Measurements from ENCODE around the gene SLC16A5. TPM values are rescaled to one million over a fixed set of nuclear protein-coding genes. Genes with fewer than 3 reads are reported as not detected.

Gene SLC16A5
- polyA plus RNA-seq, 1 donor from 2014 or later, result not detected

- Histone ChIP-seq H4K20me1 (ENCODE audit: insufficient read depth) (peaks cover 11% of the 10 kb centered on the region), H3K9ac (ENCODE audit: low read length) (peak overlapping the region; percentile 78), H3K9me2 (ENCODE audit: insufficient read depth, low read length) (no peaks in the 10 kb centered on the region), H3K4me2 (ENCODE audit: low read length) (peak overlapping the region; percentile 78), H3F3A (ENCODE audit: insufficient read depth, low read length, poor library complexity, severe bottlenecking) (no peaks in the 10 kb centered on the region), H3K27ac (ENCODE audit: low read length) (peak overlapping the region; percentile 74), H3K79me2 (replicated peaks; ENCODE audit: insufficient read depth, low read length) (no peaks in the 10 kb centered on the region), H2AFZ (ENCODE audit: low read depth, low read length) (peak overlapping the region; percentile 27), H3K27me3 (ENCODE audit: insufficient read depth, low read depth, low read length) (no peaks in the 10 kb centered on the region), H3K36me3 (ENCODE audit: insufficient read depth, low read length) (no peaks in the 10 kb centered on the region), H3K9me3 (ENCODE audit: low read length) (no peaks in the 10 kb centered on the region), H3K4me3 (ENCODE audit: low read length) (peak overlapping the region; percentile 86)
- TF ChIP-seq RAD21 (conservative IDR thresholded peaks at IDR 0.05), result peak; percentile 33
- TF ChIP-seq EP300 (conservative IDR thresholded peaks at IDR 0.05; ENCODE audit: poor library complexity, severe bottlenecking), result no peak
- TF ChIP-seq POLR2AphosphoS5 (IDR thresholded peaks at IDR 0.05), result no peak
- no peak for TF ChIP-seq MXI1 (conservative IDR thresholded peaks at IDR 0.05; ENCODE audit: poor library complexity, severe bottlenecking)
- TF ChIP-seq CTCF (IDR thresholded peaks at IDR 0.05; ENCODE audit: poor library complexity, severe bottlenecking), result peak; percentile 68
- peak; percentile 63 for TF ChIP-seq SMC3 (conservative IDR thresholded peaks at IDR 0.05; ENCODE audit: poor library complexity)
- TF ChIP-seq REST (IDR thresholded peaks at IDR 0.05; ENCODE audit: borderline replicate concordance), result no peak
- TF ChIP-seq EZH2 (IDR thresholded peaks at IDR 0.05; ENCODE audit: borderline replicate concordance, insufficient read depth, low read length, poor library complexity, severe bottlenecking), result no peak
Measured at GRCh38 chr17:75130632-75131277, 43.0 kb downstream of the SLC16A5 start.

GRCh38 chr17:75131278-75132017 is 43.7 kb downstream of the SLC16A5 start, which contains the start of gene NT5C:
Gene NT5C (minus strand): TSS chr17:75131742. CDS start chr17:75131707, 35 bp downstream.
- peak within 1 kb of the TSS; percentile 74 for H3K27ac ChIP-seq (ENCODE audit: low read length)
- peak within 1 kb of the TSS; percentile 27 for H2AFZ ChIP-seq (ENCODE audit: low read depth, low read length)
- no peaks in the 10 kb centered on the region for H3K9me3 ChIP-seq (ENCODE audit: low read length)
- peak within 1 kb of the TSS; percentile 78 for H3K9ac ChIP-seq (ENCODE audit: low read length)
- no peaks in the 10 kb centered on the region for H3K9me2 ChIP-seq (ENCODE audit: insufficient read depth, low read length)
- peaks cover 18% of the 10 kb centered on the region for H4K20me1 ChIP-seq (ENCODE audit: insufficient read depth)
- H3K36me3 ChIP-seq (ENCODE audit: insufficient read depth, low read length), result no peaks in the 10 kb centered on the region
- H3K4me3 ChIP-seq (ENCODE audit: low read length), result peak within 1 kb of the TSS; percentile 86
- H3K79me2 ChIP-seq (replicated peaks; ENCODE audit: insufficient read depth, low read length), result no peaks in the 10 kb centered on the region
- no peaks in the 10 kb centered on the region for H3K27me3 ChIP-seq (ENCODE audit: insufficient read depth, low read depth, low read length)
- TF ChIP-seq EZH2 (IDR thresholded peaks at IDR 0.05; ENCODE audit: borderline replicate concordance, insufficient read depth, low read length, poor library complexity, severe bottlenecking) (no peak), REST (IDR thresholded peaks at IDR 0.05; ENCODE audit: borderline replicate concordance) (peak; percentile 53), RAD21 (conservative IDR thresholded peaks at IDR 0.05) (peak; percentile 51), TAF1 (IDR thresholded peaks at IDR 0.05; ENCODE audit: low read depth) (no peak), POLR2AphosphoS5 (IDR thresholded peaks at IDR 0.05) (peak; percentile 66), EP300 (conservative IDR thresholded peaks at IDR 0.05; ENCODE audit: poor library complexity, severe bottlenecking) (peak; percentile 14), SMC3 (conservative IDR thresholded peaks at IDR 0.05; ENCODE audit: poor library complexity) (peak; percentile 61), CTCF (IDR thresholded peaks at IDR 0.05; ENCODE audit: poor library complexity, severe bottlenecking) (peak; percentile 83), MXI1 (conservative IDR thresholded peaks at IDR 0.05; ENCODE audit: poor library complexity, severe bottlenecking) (peak; percentile 92)
- H3F3A ChIP-seq (ENCODE audit: insufficient read depth, low read length, poor library complexity, severe bottlenecking), result no peaks in the 10 kb centered on the region
- H3K4me2 ChIP-seq (ENCODE audit: low read length), result peak within 1 kb of the TSS; percentile 78
